Neural cell (in vitro differentiated cells): ENCODE data around the gene ACTL8. TPM values are rescaled to one million over a fixed set of nuclear protein-coding genes. Genes with fewer than 3 reads are reported as not detected.

Source experiments
- H2AFZ ChIP-seq: fragments of 200-600, 300-800 bp; sonication (generic), shearing (Covaris generic); 2 replicates; pipeline ENCODE4 v1.6.0; 2014; ENCODE audit warnings: low read depth, mild to moderate bottlenecking, antibody characterized with exemption, low read length, moderate library complexity
- H3F3A ChIP-seq: fragments of 200-600 bp; shearing (Covaris generic); 2 replicates; pipeline ENCODE4 v1.6.1; 2016; ENCODE audit warnings: mild to moderate bottlenecking, moderate library complexity, mixed read lengths, antibody characterized with exemption, low read length; ENCODE audit not compliant: insufficient read depth, poor library complexity, severe bottlenecking
- H3K27ac ChIP-seq: fragments of 200-600, 300-800 bp; sonication (generic), shearing (Covaris generic); 2 replicates; pipeline ENCODE4 v1.5.1; 2014; ENCODE audit warnings: mild to moderate bottlenecking, low read length, moderate library complexity
- H3K27me3 ChIP-seq: fragments of 300-800, 200-600 bp; sonication (generic), shearing (Covaris generic); 2 replicates; pipeline ENCODE4 v1.6.0; 2014; ENCODE audit warnings: mild to moderate bottlenecking, low read depth, low read length, moderate library complexity; ENCODE audit not compliant: insufficient read depth
- H3K36me3 ChIP-seq: fragments of 300-800, 200-600 bp; sonication (generic), shearing (Covaris generic); 2 replicates; pipeline ENCODE4 v1.5.1; 2014; ENCODE audit warnings: mild to moderate bottlenecking, antibody characterized with exemption, low read length, moderate library complexity; ENCODE audit not compliant: insufficient read depth
- H3K4me2 ChIP-seq: fragments of 300-800, 200-600 bp; sonication (generic), shearing (Covaris generic); 2 replicates; pipeline ENCODE4 v1.6.0; 2014; ENCODE audit warnings: mild to moderate bottlenecking, low read length
- H3K4me3 ChIP-seq: fragments of 300-800, 200-600 bp; sonication (generic), shearing (Covaris generic); 2 replicates; pipeline ENCODE4 v1.5.1; 2014; ENCODE audit warnings: mild to moderate bottlenecking, low read length, moderate library complexity
- H3K79me2 ChIP-seq: fragments of 200-600 bp; shearing (Covaris generic); replicated peaks from 2 replicates; pipeline ENCODE4 v1.6.0; 2014; ENCODE audit warnings: mild to moderate bottlenecking, low read length, moderate library complexity; ENCODE audit not compliant: insufficient read depth
- H3K9ac ChIP-seq: fragments of 300-800, 200-600 bp; sonication (generic), shearing (Covaris generic); 2 replicates; pipeline ENCODE4 v1.6.1; 2016; ENCODE audit warnings: mild to moderate bottlenecking, low read length, mixed read lengths
- H3K9me2 ChIP-seq: fragments of 200-600 bp; shearing (Covaris generic); 2 replicates; pipeline ENCODE4 v1.6.1; 2016; ENCODE audit warnings: mild to moderate bottlenecking, low read length, mixed read lengths; ENCODE audit not compliant: insufficient read depth
- H3K9me3 ChIP-seq: fragments of 200-600, 300-800 bp; sonication (generic), shearing (Covaris generic); 2 replicates; pipeline ENCODE4 v1.6.1; 2016; ENCODE audit warnings: mild to moderate bottlenecking, mixed run types, low read length, moderate library complexity, mixed read lengths
- H4K20me1 ChIP-seq: fragments of 200-600 bp; shearing (Covaris generic); 2 replicates; pipeline ENCODE4 v1.6.1; 2016; ENCODE audit warnings: mild to moderate bottlenecking, mixed run types; ENCODE audit not compliant: insufficient read depth
- CTCF ChIP-seq: fragments of 450-650 bp; IDR thresholded peaks from 2 replicates; pipeline ENCODE4 v1.5.1; 2014; ENCODE audit warnings: antibody characterized with exemption, mild to moderate bottlenecking, moderate library complexity; ENCODE audit not compliant: poor library complexity, severe bottlenecking
- EP300 ChIP-seq: fragments of 450-650 bp; conservative IDR thresholded peaks from 2 replicates; pipeline ENCODE4 v1.6.1; 2014; ENCODE audit warnings: antibody characterized with exemption, mild to moderate bottlenecking, moderate library complexity; ENCODE audit not compliant: poor library complexity, severe bottlenecking
- EZH2 ChIP-seq: fragments of 200-600, 300-800 bp; shearing (Covaris generic), sonication (generic); IDR thresholded peaks from 2 replicates; pipeline ENCODE4 v1.6.1; 2014; ENCODE audit warnings: antibody characterized with exemption, low read length, borderline replicate concordance, mild to moderate bottlenecking; ENCODE audit not compliant: insufficient read depth, poor library complexity, severe bottlenecking
- MXI1 ChIP-seq: fragments of 450-650 bp; conservative IDR thresholded peaks from 2 replicates; pipeline ENCODE4 v1.6.1; 2014; ENCODE audit warnings: antibody characterized with exemption, mild to moderate bottlenecking; ENCODE audit not compliant: poor library complexity, severe bottlenecking
- POLR2AphosphoS5 ChIP-seq: IDR thresholded peaks from 2 replicates; pipeline ENCODE4 v1.6.1; 2012
- RAD21 ChIP-seq: fragments of 450-650 bp; conservative IDR thresholded peaks from 2 replicates; pipeline ENCODE4 v1.6.1; 2014; ENCODE audit warnings: antibody characterized with exemption, mild to moderate bottlenecking, moderate library complexity
- REST ChIP-seq: IDR thresholded peaks from 2 replicates; pipeline ENCODE4 v1.6.1; 2012; ENCODE audit warnings: borderline replicate concordance
- SMC3 ChIP-seq: fragments of 450-650 bp; conservative IDR thresholded peaks from 2 replicates; pipeline ENCODE4 v1.6.1; 2014; ENCODE audit warnings: antibody characterized with exemption, mild to moderate bottlenecking, moderate library complexity; ENCODE audit not compliant: poor library complexity
- TAF1 ChIP-seq: IDR thresholded peaks from 2 replicates; pipeline ENCODE4 v1.6.1; 2012; ENCODE audit warnings: low read depth
- polyA plus RNA-seq: library from polyadenylated mRNA; depleted of rRNA; stranded (reverse); fragments of >200 nt; gene quantifications from 2 replicates; pipeline ENCODE4 v1.2.3, GENCODE V29; 2014

The ACTL8 gene
- polyA plus RNA-seq, 1 donor from 2014 or later, result not detected

GRCh38 chr1:17729909-17730308 is 25.2 kb upstream of the ACTL8 start:
- Histone ChIP-seq H3K9ac (no peak overlapping the region), H2AFZ (no peak overlapping the region), H3K27me3 (no peaks in the 10 kb centered on the region), H3K27ac (no peak overlapping the region), H3K9me3 (no peaks in the 10 kb centered on the region), H3K9me2 (no peaks in the 10 kb centered on the region), H3K4me2 (no peak overlapping the region), H3F3A (no peaks in the 10 kb centered on the region), H3K36me3 (no peaks in the 10 kb centered on the region), H3K79me2 (no peaks in the 10 kb centered on the region), H3K4me3 (no peak overlapping the region), H4K20me1 (no peaks in the 10 kb centered on the region)
- TF ChIP-seq REST (no peak), SMC3 (no peak), POLR2AphosphoS5 (no peak), RAD21 (no peak), EP300 (no peak), CTCF (no peak), EZH2 (no peak), TAF1 (no peak), MXI1 (no peak)

GRCh38 chr1:17731460-17731859 is 23.7 kb upstream of the ACTL8 start:
- no peaks in the 10 kb centered on the region for H4K20me1 ChIP-seq
- no peak for TF ChIP-seq CTCF
- TF ChIP-seq TAF1, result no peak
- no peak for TF ChIP-seq REST
- no peak for TF ChIP-seq EP300
- TF ChIP-seq RAD21, result no peak
- no peak for TF ChIP-seq MXI1
- TF ChIP-seq SMC3, result no peak
- TF ChIP-seq EZH2, result no peak
- no peak for TF ChIP-seq POLR2AphosphoS5
- no peaks in the 10 kb centered on the region for H3K9me2 ChIP-seq
- no peak overlapping the region for H3K9ac ChIP-seq
- no peaks in the 10 kb centered on the region for H3K27me3 ChIP-seq
- no peak overlapping the region for H3K4me3 ChIP-seq
- H3K36me3 ChIP-seq, result no peaks in the 10 kb centered on the region
- no peaks in the 10 kb centered on the region for H3F3A ChIP-seq
- H2AFZ ChIP-seq, result no peak overlapping the region
- H3K79me2 ChIP-seq, result no peaks in the 10 kb centered on the region
- H3K4me2 ChIP-seq, result no peak overlapping the region
- no peak overlapping the region for H3K27ac ChIP-seq
- no peaks in the 10 kb centered on the region for H3K9me3 ChIP-seq
